Head of caudate nucleus (tissue), 42 donors: Measurements from ENCODE around the gene OASL.
A peak's percentile ranks its signal among the peaks of the same experiment; 100 is the strongest.
"Not testable (repeated sequence)": the region's sequence is repeated elsewhere in the genome, so short reads cannot be mapped to it uniquely, and the experiment has no call there.

Experiments
- DNase-seq, 42 donors: peaks; one replicate each; pipeline versions ENCODE4 v3.0.0 to v3.0.0-alpha.2; 2020 to 2021; ENCODE audit warnings: mixed read lengths in 7 of 42
- intact Hi-C: fragments of 100-400 bp; cut with DNase I; formaldehyde crosslinking; loops from one replicate; pipeline ENCODE4 v1.15.0; 2022

OASL gene

DNA sequence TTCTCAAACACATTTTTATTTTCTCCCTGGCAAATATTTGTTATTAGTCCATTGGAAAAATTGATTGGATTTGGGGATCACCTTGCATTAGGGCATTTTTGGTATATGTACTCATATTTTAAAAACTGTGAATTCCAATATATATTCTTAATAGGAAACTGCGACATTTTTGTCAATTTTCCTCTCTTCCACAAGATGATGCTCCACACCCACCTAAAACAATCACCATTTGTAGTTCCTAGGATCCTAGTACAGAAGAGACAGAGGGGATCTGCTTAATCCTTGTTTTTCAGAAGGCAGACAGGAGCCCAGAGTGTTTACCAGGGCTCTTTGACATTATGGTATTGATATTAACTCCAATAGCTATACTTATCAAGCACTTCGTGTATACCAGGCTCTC lies 22.8 kb upstream of the OASL start:
- peak in 2 of 42 donors; percentile 21 to 38 for DNase-seq
- intact Hi-C loops = no loop called here

DNA sequence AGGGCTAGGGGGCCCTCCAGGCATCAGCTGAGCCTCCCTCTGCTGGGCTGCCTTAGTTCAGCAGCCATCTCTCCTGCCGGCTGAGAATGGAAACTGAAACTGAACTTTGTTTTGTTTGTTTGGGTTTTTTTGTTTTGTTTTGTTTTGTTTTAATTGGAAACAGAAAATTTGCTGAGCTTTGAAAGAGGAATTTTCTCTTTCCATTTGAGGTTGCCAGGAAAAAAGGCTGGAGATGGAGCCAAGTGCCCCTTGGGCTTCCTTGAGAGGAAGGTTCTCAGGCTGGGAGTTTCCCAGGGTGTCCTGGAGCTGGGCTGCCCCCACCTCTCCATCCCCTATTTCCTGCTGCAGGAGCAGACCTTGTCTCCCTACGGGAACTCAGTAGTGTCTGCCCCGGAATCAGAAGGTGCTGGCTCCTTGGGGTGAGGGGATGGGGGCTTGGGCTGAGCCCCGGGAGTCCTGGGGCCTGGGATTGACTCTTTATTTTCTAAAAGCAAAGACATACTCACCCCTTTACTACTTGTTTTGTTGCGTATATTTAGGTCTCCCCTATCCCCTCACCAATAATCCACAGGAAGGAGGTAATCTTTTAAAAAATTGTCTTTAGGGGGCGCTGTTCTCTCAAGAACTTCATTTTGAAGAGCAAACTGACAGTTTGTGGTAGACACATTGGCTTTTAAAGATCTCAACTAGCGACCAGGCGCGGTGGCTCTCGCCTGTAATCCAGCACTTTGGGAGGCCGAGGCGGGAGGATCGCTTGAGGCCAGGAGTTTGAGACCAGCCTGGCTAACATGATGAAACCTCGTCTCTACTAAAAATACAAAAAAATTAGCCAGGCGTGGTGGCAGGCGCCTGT lies 21.3 kb upstream of the OASL start:
- intact Hi-C loops = no loop called here
- DNase-seq = peak in 14 of 42 donors; percentile 11 to 52 (median 20)

DNA sequence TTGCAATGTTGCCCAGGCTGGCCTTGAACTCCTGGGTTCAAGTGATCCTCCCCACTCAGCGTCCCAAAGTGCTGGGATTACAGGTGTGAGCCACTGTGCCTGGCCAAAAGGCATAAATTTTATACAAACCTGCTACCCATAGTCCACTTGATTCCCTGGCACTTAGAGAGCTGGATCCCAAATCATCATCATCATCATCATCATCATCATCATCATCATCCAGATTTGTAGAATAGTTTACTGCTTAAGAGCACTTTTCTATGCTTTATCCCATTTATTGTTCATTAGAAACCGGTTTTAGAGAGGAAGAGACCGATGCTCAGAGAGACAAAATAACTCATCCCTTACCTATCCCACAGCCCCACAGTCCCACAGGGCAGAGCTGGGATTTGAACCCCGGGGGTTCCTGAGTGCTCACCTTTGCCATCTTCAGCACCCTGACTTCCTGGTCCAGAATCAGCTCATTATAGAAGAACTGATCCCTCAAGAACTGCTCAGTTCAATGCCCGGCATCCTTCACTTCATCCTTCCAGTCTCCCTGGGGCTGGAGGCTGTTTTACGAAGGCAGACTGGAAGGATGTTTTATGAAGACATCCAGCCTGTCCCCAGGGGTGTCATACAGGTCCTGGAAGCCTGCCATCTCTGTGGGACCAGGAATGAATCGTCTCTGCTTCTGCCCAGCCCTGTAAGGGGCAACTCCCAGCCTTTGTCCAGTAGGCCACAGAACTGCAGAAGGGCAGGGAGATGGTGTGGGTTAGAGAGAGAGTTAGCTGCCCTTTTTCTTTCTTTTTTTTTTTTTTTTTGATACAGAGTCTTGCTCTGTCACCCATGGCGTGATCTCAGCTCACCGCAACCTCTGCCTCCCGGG lies 20.2 kb upstream of the OASL start:
- DNase-seq = peak in 1 of 42 donors; percentile 37
- intact Hi-C loops = no loop called here

DNA sequence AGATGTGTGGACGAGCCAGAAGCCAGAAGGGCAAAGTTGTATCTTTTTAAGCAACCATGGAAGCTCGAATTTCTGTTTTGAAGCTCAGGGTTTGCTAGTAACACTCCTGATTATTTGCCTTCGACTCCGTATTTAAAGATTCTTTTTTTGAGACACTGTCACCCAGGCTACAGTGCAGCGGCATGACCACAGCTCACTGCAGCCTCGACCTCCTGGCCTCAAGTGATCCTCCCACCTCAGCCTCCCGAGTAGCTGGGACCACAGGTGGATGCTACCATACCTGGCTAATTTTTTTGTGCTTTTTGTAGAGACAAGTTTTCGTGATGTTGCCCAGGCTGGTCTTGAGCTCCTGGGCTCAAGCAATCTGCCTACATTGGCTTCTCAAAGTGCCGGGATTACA lies 18.7 kb upstream of the OASL start:
- intact Hi-C loops = no loop called here
- no peak for DNase-seq

- intact Hi-C loops = no loop called here
- peak in 1 of 42 donors; percentile 8 for DNase-seq
Observed at GRCh38 chr12:121053706-121054105, 14.7 kb upstream of the OASL start.

DNA sequence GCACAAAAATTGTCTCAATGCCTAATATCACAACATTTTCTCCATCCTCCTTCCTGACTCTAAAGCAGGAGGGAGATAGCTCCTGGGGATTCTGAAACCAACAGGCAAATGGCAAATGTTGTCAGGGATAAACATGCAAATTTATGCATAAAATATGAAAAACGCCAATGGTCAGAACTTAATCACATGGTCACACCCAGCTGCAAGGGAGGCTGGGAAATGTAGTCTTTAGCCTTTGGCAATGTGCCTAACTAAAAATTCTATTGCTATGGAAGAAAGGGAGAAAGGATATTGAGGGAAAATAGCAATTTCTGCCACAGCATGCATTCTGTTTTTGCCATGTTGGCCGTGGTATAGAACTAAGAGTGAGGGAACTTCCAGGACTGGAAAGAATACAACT lies 11.7 kb upstream of the OASL start:
- DNase-seq = peak in 1 of 42 donors; percentile 15
- intact Hi-C loops = no loop called here

DNA sequence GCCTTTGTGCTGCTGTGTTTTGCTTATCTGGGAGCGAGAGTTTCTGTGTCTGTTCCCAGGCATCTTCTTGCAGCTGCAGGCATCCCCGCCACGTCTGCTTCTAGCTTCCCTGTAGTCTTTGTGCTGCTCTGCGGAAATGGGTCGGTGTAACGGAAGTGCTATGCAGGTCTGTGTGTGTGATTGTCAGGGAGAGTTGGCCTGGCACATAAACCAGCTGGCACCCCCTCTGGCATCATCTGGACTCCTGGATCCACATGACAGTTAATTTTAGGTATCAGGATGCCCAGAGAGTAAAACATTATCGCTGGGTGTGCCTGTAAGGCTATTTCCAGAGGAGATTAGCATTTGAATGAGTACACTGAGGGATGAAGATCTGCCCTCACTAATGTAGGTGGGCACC lies 9.4 kb upstream of the OASL start:
- DNase-seq = no peak
- intact Hi-C loops = no loop called here

GRCh38 chr12:121047400-121047799 lies 8.4 kb upstream of the OASL start:
- DNase-seq, intact Hi-C loops: not testable (repeated sequence)

GRCh38 chr12:121043067-121043466 lies 4.0 kb upstream of the OASL start:
- intact Hi-C loops = no loop called here
- DNase-seq = no peak

- intact Hi-C loops = no loop called here
- no peak for DNase-seq
Observed at GRCh38 chr12:121036810-121037326, 2.2 kb downstream of the OASL start.

DNA sequence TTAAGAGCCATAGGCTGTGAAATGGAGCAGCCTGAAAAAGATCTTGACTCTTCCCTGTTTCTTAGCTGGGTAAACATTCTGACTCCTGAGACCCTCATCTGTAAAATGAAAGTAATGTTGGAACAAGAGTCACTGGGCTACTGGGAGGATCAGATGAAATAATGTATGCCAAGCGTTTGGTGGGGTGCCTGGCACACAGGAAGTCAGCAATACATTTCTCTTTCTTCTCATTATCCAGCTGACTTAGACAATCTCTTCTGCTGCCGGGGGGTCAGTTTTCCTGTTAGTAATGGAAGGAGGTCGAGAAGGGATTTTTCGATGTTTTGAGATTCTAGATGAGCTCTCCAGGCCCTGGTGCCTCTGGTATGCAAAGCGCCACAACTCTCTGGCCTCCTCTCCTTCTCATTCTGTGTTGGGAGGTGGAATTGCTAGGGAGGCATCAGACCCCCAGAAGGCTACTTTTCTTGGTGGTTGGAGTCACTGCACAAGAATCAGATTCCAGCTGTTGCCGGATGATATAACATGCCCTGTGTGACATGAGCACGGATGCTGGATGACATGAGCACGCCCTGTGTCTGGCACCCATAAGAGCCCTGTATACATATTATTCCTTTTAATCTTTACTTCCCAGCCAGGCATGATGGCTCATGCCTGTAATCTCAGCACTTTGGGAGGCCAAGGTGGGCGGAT lies 4.3 kb downstream of the OASL start:
- intact Hi-C loops = no loop called here
- no peak for DNase-seq

GRCh38 chr12:121033625-121034349 lies 5.3 kb downstream of the OASL start:
- intact Hi-C loops = no loop called here

GRCh38 chr12:121030576-121031212 lies 8.4 kb downstream of the OASL start:
- no peak for DNase-seq
- intact Hi-C loops = no loop called here

More at GRCh38 chr12:121033625-121034349, 5.3 kb downstream of the OASL start:
- DNase-seq = no peak

- DNase-seq = no peak
- intact Hi-C loops = no loop called here
Observed at GRCh38 chr12:121026274-121027045, 12.6 kb downstream of the OASL start.

- intact Hi-C loops = no loop called here
- no peak for DNase-seq
Observed at GRCh38 chr12:121025442-121026226, 13.4 kb downstream of the OASL start.

DNA sequence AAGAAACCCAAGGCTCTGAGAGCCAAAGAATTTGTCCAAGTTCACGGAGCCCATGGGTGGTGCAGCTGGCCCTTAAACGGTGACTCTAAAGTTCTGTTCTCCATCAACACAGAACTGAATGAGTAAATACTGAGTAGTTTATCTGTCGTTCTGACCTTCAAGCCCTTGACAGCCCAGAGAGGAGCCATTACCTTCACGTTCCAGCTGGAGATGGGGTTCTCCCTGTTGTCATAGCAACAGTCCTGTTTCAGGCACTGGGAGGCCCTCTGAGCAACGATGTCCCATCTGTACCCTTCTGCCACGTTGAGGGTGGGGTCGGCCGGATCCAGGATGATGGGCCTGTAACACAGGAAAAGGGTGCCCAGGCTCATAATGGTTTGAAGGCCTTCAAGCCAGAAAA lies 15.2 kb downstream of the OASL start:
- DNase-seq = no peak
- intact Hi-C loops = no loop called here

DNA sequence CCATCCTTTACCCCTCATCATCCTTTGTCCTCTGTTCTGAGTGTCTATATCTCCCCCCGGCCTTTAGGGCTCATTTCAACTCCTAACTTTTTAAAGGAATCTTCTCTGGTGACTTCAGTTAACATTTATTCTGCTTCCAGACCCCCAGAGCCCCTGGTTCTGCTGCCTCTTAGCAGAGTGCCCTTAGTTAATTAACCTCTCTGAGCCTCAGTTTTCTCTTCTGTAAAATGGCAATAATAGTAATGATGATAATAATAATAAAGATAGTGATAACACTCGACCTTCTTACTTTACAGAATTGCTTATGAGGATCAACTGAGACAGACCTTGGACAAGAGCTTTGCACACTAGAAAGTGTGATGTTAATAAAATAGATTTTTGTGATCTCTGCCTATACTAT lies 16.3 kb downstream of the OASL start:
- intact Hi-C loops = no loop called here
- no peak for DNase-seq
